Osteoblast (primary cell): ENCODE results near the gene AGTRAP. TPM values are rescaled to one million over a fixed set of nuclear protein-coding genes. Genes with fewer than 3 reads are reported as not detected.

Experiments
- DNase-seq: peaks from one replicate; pipeline ENCODE4 v3.0.0; 2011; ENCODE audit warnings: low spot score, mixed read lengths; ENCODE audit not compliant: insufficient read length; ENCODE audit errors: missing footprints
- H2AFZ ChIP-seq: 2 replicates; pipeline ENCODE4 v1.6.0; 2011; ENCODE audit warnings: mild to moderate bottlenecking, low read length
- H3K27ac ChIP-seq: 2 replicates; pipeline ENCODE4 v1.5.1; 2011; ENCODE audit warnings: mild to moderate bottlenecking, low read depth, low read length, moderate library complexity
- H3K27me3 ChIP-seq: 2 replicates; pipeline ENCODE4 v1.6.0; 2012; ENCODE audit warnings: mild to moderate bottlenecking, control low read depth, inconsistent platforms, low read length, moderate library complexity; ENCODE audit not compliant: insufficient read depth
- H3K36me3 ChIP-seq: 2 replicates; pipeline ENCODE4 v1.5.1; 2011; ENCODE audit warnings: mild to moderate bottlenecking, low read length, control low read depth, moderate library complexity; ENCODE audit not compliant: insufficient read depth
- H3K4me1 ChIP-seq: 2 replicates; pipeline ENCODE4 v1.5.1; 2011; ENCODE audit warnings: mild to moderate bottlenecking, low read length, control low read depth, moderate library complexity; ENCODE audit not compliant: insufficient read depth
- H3K4me2 ChIP-seq: 2 replicates; pipeline ENCODE4 v1.6.0; 2011; ENCODE audit warnings: mild to moderate bottlenecking, low read length; ENCODE audit not compliant: insufficient read depth
- H3K4me3 ChIP-seq: fragments of 200-600 bp; sonication (generic); 3 replicates; pipeline ENCODE4 v1.5.1; 2012; ENCODE audit warnings: mild to moderate bottlenecking, low read length, inconsistent platforms; ENCODE audit not compliant: insufficient read depth
- H3K79me2 ChIP-seq: 2 replicates; pipeline ENCODE4 v1.6.0; 2012; ENCODE audit warnings: mild to moderate bottlenecking, low read length, control low read depth, inconsistent platforms; ENCODE audit not compliant: insufficient read depth
- H3K9me3 ChIP-seq: 2 replicates; pipeline ENCODE4 v1.5.1; 2011; ENCODE audit warnings: low read depth, low read length, control low read depth
- H4K20me1 ChIP-seq: 2 replicates; pipeline ENCODE4 v1.6.0; 2012; ENCODE audit warnings: mild to moderate bottlenecking, low read length, control low read depth; ENCODE audit not compliant: insufficient read depth
- CTCF ChIP-seq: IDR thresholded peaks from 2 replicates; pipeline ENCODE4 v1.5.1; 2011; ENCODE audit warnings: mild to moderate bottlenecking, low read depth, low read length, moderate library complexity; ENCODE audit errors: extremely low read depth
- total RNA-seq: library from RNA; depleted of rRNA; stranded (reverse); fragments of >200 nt; gene quantifications from 2 replicates; pipeline ENCODE4 v1.2.3, GENCODE V29; 2012

The AGTRAP gene
- total RNA-seq, 1 donor, result 56.5 TPM

- Histone ChIP-seq H3K9me3 (no peaks in the 10 kb centered on the region), H3K4me1 (peaks cover 9% of the 10 kb centered on the region), H2AFZ (peak overlapping the region; percentile 92), H3K27me3 (no peaks in the 10 kb centered on the region), H3K36me3 (no peaks in the 10 kb centered on the region), H3K27ac (no peak overlapping the region), H4K20me1 (no peaks in the 10 kb centered on the region), H3K4me3 (peak overlapping the region; percentile 52), H3K79me2 (no peaks in the 10 kb centered on the region), H3K4me2 (peak overlapping the region; percentile 73)
- no peak for TF ChIP-seq CTCF
- DNase-seq, result peak; percentile 88
These were observed 4.1 kb upstream of the AGTRAP start for GRCh38 chr1:11731691-11732283.

- H3K9me3 ChIP-seq, result no peaks in the 10 kb centered on the region
- peaks cover 16% of the 10 kb centered on the region for H3K4me1 ChIP-seq
- no peak overlapping the region for H3K4me2 ChIP-seq
- peak; percentile 31 for DNase-seq
- TF ChIP-seq CTCF, result no peak
- H2AFZ ChIP-seq, result no peak overlapping the region
- peaks cover 8% of the 10 kb centered on the region for H4K20me1 ChIP-seq
- no peaks in the 10 kb centered on the region for H3K36me3 ChIP-seq
- no peak overlapping the region for H3K4me3 ChIP-seq
- peaks cover 8% of the 10 kb centered on the region for H3K79me2 ChIP-seq
- H3K27me3 ChIP-seq, result no peaks in the 10 kb centered on the region
- no peak overlapping the region for H3K27ac ChIP-seq
These were observed 2.6 kb upstream of the AGTRAP start for GRCh38 chr1:11733306-11733705.

- Histone ChIP-seq H3K4me1 (peaks cover 13% of the 10 kb centered on the region), H2AFZ (peak overlapping the region; percentile 94), H3K27ac (peak overlapping the region; percentile 81), H3K4me2 (peak overlapping the region; percentile 92), H3K27me3 (no peaks in the 10 kb centered on the region), H3K36me3 (no peaks in the 10 kb centered on the region), H3K9me3 (no peaks in the 10 kb centered on the region), H3K4me3 (peak overlapping the region; percentile 94), H4K20me1 (peaks cover 12% of the 10 kb centered on the region), H3K79me2 (peaks cover 14% of the 10 kb centered on the region)
- no peak for DNase-seq
- TF ChIP-seq CTCF, result no peak
These were observed 444 bp upstream of the AGTRAP start for GRCh38 chr1:11735531-11735853.

- H3K36me3 ChIP-seq, result no peaks in the 10 kb centered on the region
- peak overlapping the region; percentile 94 for H3K4me3 ChIP-seq
- H3K79me2 ChIP-seq, result peaks cover 17% of the 10 kb centered on the region
- DNase-seq, result peak; percentile 89
- peak overlapping the region; percentile 92 for H3K4me2 ChIP-seq
- H3K9me3 ChIP-seq, result no peaks in the 10 kb centered on the region
- no peaks in the 10 kb centered on the region for H3K27me3 ChIP-seq
- H4K20me1 ChIP-seq, result peaks cover 21% of the 10 kb centered on the region
- no peak for TF ChIP-seq CTCF
- peaks cover 10% of the 10 kb centered on the region for H3K4me1 ChIP-seq
- peak overlapping the region; percentile 81 for H3K27ac ChIP-seq
- H2AFZ ChIP-seq, result peak overlapping the region; percentile 94
These were observed 1.1 kb downstream of the AGTRAP start for GRCh38 chr1:11736746-11737639.
